Measurements from ENCODE around the gene ARFGEF3.

DNA sequence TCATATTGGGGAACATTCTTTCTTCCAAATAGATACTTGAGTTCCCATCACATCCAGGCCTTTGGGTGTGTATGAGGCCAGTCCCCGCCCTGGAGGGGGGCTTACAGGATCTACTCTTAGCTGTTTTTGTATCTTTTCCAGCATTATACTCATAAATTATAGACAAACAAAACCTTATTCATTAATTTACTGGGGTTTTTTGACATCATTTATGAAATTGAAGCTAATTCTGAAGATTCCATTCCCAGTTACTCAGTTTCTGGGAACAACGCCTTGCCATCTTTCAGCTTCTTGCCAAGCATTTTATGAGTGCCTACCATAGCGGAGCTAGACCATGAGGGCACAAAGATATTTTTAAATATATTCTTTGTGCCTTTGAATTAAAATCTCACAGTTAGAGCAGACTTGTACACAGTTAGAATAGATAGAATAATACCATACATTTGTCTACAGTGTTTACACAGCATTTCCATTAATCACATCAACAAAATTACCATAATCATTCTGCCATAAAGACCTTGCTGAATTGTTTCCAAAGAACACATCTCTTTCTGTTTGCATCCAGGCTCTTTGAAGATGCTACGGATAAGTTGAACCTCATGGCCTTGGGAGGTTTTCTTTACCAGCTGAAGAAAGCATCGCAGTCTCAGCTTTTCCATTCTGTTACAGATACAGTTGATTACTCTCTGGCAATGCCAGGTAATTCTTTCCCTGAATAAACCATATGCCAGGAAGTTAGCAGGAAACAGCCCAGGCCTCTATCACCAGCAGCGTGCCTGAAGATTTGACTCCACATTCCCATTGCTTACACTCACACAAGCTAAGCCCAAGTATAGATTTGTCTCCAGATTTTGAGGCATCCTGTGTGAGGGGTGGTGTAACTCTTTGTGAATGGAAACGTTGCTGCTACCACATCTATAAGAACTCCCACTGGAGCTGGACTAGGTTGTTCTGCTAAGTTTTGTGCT is 132.0 kb downstream of the ARFGEF3 start:
- no peak for TF ChIP-seq EZH2 (IDR thresholded peaks at IDR 0.05; ENCODE audit: low read length, missing control alignments)
- TF ChIP-seq, protein P1, sequence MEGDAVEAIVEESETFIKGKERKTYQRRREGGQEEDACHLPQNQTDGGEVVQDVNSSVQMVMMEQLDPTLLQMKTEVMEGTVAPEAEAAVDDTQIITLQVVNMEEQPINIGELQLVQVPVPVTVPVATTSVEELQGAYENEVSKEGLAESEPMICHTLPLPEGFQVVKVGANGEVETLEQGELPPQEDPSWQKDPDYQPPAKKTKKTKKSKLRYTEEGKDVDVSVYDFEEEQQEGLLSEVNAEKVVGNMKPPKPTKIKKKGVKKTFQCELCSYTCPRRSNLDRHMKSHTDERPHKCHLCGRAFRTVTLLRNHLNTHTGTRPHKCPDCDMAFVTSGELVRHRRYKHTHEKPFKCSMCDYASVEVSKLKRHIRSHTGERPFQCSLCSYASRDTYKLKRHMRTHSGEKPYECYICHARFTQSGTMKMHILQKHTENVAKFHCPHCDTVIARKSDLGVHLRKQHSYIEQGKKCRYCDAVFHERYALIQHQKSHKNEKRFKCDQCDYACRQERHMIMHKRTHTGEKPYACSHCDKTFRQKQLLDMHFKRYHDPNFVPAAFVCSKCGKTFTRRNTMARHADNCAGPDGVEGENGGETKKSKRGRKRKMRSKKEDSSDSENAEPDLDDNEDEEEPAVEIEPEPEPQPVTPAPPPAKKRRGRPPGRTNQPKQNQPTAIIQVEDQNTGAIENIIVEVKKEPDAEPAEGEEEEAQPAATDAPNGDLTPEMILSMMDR (conservative IDR thresholded peaks at IDR 0.05 in 1 of 2, IDR thresholded peaks at IDR 0.05 in 1 of 2; ENCODE audit: low read depth in 1 of 2, low read length in 2 of 2), result no peak
